ENCODE data around the gene SYTL4. TPM values are rescaled to one million over a fixed set of nuclear protein-coding genes. Genes with fewer than 3 reads are reported as not detected.
"Not testable (repeated sequence)": the region's sequence is repeated elsewhere in the genome, so short reads cannot be mapped to it uniquely, and the experiment has no call there.

The SYTL4 gene
- total RNA-seq (2014; rRNA removed; shearing (Covaris generic)), result 0.88 and 1.3 TPM in 2 replicates

- DNase-seq (ENCODE audit: low read depth), result no peak
Observed at GRCh38 chrX:100731441-100732281, at the start of gene SYTL4. Gene SYTL4 (minus strand): TSS chrX:100732121. CDS start chrX:100702037, 30,084 bp downstream.

- DNase-seq (ENCODE audit: low read depth), result not testable (repeated sequence)
Observed at GRCh38 chrX:100769439-100769838, 37.5 kb upstream of the SYTL4 start.

- DNase-seq (ENCODE audit: low read depth), result peak; percentile 47
Observed at GRCh38 chrX:100768679-100769338, 36.9 kb upstream of the SYTL4 start.

- DNase-seq (ENCODE audit: low read depth), result peak; percentile 35
Observed at GRCh38 chrX:100750883-100751282, 19.0 kb upstream of the SYTL4 start.

- peak; percentile 62 for DNase-seq (ENCODE audit: low read depth)
Observed at GRCh38 chrX:100748108-100748507, 16.2 kb upstream of the SYTL4 start.

DNA sequence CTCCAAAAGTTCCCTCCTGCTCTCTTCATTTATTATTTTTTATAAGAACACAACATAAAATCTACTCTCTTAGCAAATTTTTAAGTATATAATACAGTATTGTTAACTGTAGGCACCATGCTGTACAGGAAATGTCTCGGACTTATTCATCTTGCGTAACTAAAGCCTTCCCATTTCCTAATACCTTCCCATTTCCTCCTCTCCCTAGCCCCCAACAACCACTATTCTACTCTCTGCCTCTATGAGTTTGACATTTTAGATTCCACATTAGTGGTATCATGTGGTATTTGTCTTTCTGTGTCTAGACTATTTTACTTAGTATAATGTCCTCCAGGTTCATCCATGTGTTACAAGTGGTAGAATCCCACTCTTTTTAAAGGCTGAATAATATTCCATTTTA, 15.8 kb upstream of the SYTL4 start:
- DNase-seq (ENCODE audit: low read depth), result no peak

DNA sequence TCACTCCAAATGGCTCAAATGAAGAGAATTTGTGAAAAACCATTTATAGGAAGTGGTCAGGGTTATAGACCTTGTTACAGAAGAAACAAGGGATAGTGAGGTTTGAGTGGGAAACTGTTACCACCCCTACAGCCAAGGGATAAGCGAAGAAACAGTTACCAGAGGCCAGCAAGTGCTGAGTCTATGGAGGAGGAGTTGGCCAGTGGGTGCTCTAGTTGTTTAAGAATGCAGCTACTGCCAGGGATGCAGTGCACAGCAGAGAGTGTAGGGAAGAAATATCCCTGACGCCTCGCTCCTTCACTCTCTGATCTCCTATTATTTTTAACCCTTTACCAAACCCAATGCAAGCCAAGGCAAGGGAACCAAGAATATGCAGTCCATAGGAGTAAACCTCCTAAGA, 15.2 kb upstream of the SYTL4 start:
- no peak for DNase-seq (ENCODE audit: low read depth)

- peak; percentile 3 for DNase-seq (ENCODE audit: low read depth)
Observed at GRCh38 chrX:100745806-100746537, 14.1 kb upstream of the SYTL4 start.

DNA sequence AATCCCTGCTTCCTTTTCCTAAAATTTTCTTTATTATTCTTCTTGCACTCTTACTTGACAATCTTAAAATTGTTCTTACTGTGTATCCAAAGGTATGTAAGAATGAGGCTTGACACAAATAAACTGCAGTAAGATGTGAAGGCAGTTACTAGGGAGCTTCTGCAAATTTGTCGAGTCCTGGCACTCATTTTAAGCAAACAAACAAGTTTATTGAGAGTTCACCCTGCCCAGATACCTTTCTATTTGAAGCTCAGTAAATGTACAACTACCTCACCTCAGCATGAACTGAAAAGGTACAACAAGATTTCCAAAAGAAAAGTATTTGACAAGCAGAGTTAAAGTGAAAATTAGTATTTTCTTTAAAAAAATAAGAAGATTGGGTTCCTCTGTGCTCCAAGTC, 13.3 kb upstream of the SYTL4 start:
- DNase-seq (ENCODE audit: low read depth), result no peak

DNA sequence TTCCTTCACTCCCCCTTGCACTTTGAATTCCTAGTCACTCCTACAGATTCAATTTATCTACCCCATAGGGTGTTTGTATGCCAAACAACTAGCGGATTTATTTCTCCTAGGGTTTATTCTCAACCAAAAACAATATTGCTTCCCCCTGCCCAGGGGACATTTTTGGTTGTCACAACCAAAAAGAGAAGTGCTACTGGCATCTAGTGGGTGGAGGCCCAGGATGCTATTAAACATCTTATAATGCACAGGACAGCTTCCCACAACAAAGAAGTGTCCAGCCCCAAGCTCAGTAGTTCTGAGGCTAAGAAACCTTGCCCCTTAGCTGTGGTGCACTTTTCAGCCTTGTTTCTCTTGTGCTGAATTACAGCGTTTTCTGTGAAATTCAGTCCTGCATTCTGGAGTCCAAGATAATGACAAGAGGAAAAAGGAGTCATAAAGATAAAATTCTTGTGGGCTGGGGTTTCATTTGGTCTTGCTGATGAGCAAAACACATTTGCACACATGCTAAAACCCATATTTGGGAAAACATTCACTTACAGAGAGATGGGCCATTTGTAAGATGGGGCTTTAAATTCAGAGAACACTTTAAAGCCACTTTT, 11.2 kb upstream of the SYTL4 start:
- DNase-seq (ENCODE audit: low read depth), result no peak

GRCh38 chrX:100724006-100724405, 7.9 kb downstream of the SYTL4 start:
- not testable (repeated sequence) for DNase-seq (ENCODE audit: low read depth)

DNA sequence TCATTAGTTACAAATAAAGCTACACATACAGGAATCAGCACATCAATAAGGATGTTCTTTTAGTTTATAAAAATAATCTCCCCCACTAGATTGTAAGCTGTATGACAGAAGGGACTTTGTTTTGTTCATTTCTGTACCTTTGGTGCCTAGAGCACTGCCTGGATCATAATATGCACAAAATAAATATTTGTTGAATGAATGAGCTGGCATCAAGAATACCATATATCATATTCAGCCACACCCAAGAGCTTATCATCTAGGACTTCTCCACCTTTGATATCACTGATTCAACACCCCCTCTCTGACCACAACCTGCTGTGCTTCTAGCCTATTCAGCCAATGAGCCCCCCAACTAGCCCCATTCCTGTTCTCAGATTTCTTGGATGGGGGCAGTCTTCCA, 10.6 kb downstream of the SYTL4 start:
- no peak for DNase-seq (ENCODE audit: low read depth)

- DNase-seq (ENCODE audit: low read depth), result no peak
Observed at GRCh38 chrX:100720301-100720700, 11.6 kb downstream of the SYTL4 start.

GRCh38 chrX:100719139-100719538, 12.8 kb downstream of the SYTL4 start:
- DNase-seq (ENCODE audit: low read depth), result no peak

GRCh38 chrX:100717363-100717762, 14.6 kb downstream of the SYTL4 start:
- DNase-seq (ENCODE audit: low read depth), result no peak

DNA sequence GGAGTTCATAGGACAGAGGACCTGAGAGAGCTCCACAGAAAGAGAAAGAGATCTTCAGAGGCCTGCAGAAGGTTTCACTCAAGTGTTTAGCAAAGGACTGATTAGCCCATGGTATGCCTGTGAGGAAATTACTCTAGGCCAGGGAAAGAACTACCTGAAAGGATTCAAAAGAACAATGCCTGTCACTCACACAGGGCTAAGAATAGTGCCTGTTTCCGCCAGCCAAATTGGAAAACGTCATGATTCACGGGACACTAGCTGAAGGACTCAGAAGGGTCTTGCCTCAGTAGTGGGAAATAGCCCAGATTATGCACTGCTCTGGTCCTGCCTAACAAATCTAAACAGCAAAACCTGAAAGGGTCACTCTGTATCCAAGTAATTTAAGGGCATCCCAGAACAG, 21.1 kb downstream of the SYTL4 start:
- no peak for DNase-seq (ENCODE audit: low read depth)

GRCh38 chrX:100704581-100705203, 27.2 kb downstream of the SYTL4 start:
- DNase-seq (ENCODE audit: low read depth), result no peak

DNA sequence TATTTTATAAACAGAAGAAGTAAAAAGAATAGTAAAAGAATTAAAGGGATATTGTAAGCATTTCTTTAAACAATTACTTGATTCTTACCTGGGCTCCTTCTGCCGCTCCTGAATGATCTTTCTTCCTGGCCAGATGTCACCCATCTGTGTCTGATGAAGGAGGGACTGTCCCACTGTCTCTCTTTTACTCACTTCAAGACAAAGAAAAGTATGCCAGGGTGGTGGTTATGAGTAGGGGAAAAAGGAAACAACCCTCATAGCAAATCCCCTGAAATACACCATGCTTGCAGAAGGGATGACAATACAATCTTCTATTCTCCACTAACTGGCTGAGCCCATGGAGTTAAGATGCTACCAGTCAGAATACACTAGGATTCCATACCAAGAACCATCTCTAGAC, 31.1 kb downstream of the SYTL4 start:
- no peak for DNase-seq (ENCODE audit: low read depth)

DNA sequence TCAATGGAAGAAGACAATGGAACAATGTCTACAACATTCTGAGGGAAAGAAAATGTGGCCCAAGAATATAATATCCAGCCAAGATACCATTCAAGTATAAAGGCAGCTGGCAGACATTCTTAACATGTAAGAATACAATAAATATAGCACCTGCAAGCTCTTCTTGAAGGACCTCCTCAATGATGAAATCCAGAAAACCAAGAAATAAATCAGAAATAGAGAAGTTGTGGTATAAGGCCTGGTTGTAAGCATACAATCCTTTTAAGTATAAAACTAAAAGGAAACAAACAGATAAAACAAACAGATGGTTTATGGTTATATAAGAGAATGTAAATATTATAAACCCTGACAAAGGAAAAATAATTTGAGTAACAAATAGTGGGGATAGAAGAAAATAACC, 33.4 kb downstream of the SYTL4 start:
- DNase-seq (ENCODE audit: low read depth), result no peak

DNA sequence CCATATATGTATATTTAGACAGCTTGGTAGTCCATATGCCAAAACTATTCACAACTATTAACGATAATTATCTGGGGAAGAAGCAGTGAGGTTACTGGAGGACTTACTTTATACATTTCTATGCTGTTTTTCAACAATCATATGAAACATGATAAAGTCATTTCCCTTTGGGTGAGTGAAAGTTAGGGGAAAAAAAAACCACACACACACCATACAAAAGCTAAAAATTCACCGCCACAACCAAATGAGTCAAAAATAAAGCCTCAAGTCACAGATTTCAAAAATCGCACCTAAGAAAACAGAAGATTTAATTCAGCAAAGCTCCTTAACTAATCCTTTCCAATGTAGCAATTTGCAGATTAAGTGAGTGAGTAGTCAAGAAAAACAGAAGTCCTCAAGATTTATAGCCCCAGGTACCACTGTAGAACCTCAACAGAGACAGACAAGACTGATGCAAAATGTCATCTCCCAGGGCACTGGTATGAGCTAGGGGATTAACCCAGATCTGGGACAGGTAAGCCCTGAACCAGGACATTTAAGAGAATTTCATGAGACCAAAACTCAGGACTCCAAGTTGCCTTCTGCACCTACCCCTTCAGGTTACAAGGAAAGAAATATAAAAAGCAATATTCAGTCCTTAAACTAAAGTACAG, 35.1 kb downstream of the SYTL4 start:
- DNase-seq (ENCODE audit: low read depth), result no peak

DNA sequence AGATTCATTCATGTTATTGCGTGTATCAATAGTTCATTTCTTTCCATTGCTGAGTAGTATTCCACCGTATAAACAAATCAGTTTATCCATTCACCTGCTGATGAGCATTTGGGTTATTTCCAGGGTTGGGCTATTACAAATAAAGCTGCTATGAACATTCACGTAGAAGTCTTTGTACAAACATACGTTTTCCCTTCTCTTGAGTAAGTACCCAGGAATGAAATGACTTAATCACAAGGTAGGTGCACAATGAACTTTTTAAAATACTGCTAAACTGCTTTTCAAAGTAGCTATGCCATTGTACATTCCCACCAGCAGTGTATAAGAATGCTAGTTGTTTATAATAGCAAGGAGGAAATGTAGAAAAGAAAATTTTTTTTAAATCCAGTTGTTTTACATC, 35.9 kb downstream of the SYTL4 start:
- DNase-seq (ENCODE audit: low read depth), result no peak

Measured in RPMI7951 (cell line).